Thoracic aorta (tissue), 2 donors: ENCODE results near the gene RSPO3. TPM values are rescaled to one million over a fixed set of nuclear protein-coding genes. Genes with fewer than 3 reads are reported as not detected.

Experiments
- ATAC-seq: fragments of 150-250 bp; one replicate; pipeline ENCODE4 v1.8.0; 2017; ENCODE audit warnings: low read depth; ENCODE audit not compliant: insufficient number of reproducible peaks, low FRiP score
- DNase-seq: peaks from one replicate; pipeline ENCODE4 v3.0.0-alpha.2; 2020; ENCODE audit warnings: low spot score
- H3K27ac ChIP-seq, 2 donors: fragments of 200-600 bp; sonication (generic); 1 replicate in 1 of 2; 2 replicates in 1 of 2; pipeline ENCODE4 v1.5.1; 2016; ENCODE audit warnings: mild to moderate bottlenecking in 2 of 2, moderate library complexity in 2 of 2
- H3K27me3 ChIP-seq: fragments of 200-600 bp; sonication (generic); replicated peaks from 2 replicates; pipeline ENCODE4 v1.6.0; 2016; ENCODE audit warnings: mild to moderate bottlenecking; ENCODE audit not compliant: insufficient read depth
- H3K36me3 ChIP-seq: fragments of 200-600 bp; sonication (generic); one replicate; pipeline ENCODE4 v1.5.1; 2016
- H3K4me1 ChIP-seq, 2 donors: fragments of 200-600 bp; sonication (generic); 1 replicate in 1 of 2; 2 replicates in 1 of 2; pipeline versions ENCODE4 v1.5.1 to v1.6.0; 2016; ENCODE audit warnings: low read depth in 2 of 2, mild to moderate bottlenecking in 1 of 2; ENCODE audit not compliant: control insufficient read depth in 1 of 2
- H3K4me3 ChIP-seq: fragments of 200-600 bp; sonication (generic); 2 replicates; pipeline ENCODE4 v1.5.1; 2016; ENCODE audit warnings: mild to moderate bottlenecking
- H3K9me3 ChIP-seq: fragments of 200-600 bp; sonication (generic); 2 replicates; pipeline ENCODE4 v1.5.1; 2016
- total RNA-seq, 2 donors: library from RNA; depleted of rRNA; stranded (reverse); fragments of >200 nt; gene quantifications; one replicate each; pipeline versions ENCODE4 v1.1.0 to v1.2.3, GENCODE V29; 2016
- TF ChIP-seq, protein P1 (sequence below): fragments of 200-600 bp; sonication (generic); IDR thresholded peaks from one replicate; pipeline ENCODE4 v1.5.1; 2019; ENCODE audit warnings: antibody characterized with exemption

RSPO3 gene
- total RNA-seq, 2 donors from 2014 or later, result 1.1 to 2.3 TPM

- Histone ChIP-seq H3K36me3 (no peaks in the 10 kb centered on the region), H3K4me1 (no peaks in the 10 kb centered on the region), H3K4me3 (no peak overlapping the region), H3K9me3 (no peaks in the 10 kb centered on the region), H3K27ac (no peak overlapping the region), H3K27me3 (no peaks in the 10 kb centered on the region)
- TF ChIP-seq, protein P1, sequence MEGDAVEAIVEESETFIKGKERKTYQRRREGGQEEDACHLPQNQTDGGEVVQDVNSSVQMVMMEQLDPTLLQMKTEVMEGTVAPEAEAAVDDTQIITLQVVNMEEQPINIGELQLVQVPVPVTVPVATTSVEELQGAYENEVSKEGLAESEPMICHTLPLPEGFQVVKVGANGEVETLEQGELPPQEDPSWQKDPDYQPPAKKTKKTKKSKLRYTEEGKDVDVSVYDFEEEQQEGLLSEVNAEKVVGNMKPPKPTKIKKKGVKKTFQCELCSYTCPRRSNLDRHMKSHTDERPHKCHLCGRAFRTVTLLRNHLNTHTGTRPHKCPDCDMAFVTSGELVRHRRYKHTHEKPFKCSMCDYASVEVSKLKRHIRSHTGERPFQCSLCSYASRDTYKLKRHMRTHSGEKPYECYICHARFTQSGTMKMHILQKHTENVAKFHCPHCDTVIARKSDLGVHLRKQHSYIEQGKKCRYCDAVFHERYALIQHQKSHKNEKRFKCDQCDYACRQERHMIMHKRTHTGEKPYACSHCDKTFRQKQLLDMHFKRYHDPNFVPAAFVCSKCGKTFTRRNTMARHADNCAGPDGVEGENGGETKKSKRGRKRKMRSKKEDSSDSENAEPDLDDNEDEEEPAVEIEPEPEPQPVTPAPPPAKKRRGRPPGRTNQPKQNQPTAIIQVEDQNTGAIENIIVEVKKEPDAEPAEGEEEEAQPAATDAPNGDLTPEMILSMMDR, result no peak
- no peak for ATAC-seq
- DNase-seq, result peak; percentile 3
These were observed 68.4 kb downstream of the RSPO3 start for GRCh38 chr6:127186889-127187288.

DNA sequence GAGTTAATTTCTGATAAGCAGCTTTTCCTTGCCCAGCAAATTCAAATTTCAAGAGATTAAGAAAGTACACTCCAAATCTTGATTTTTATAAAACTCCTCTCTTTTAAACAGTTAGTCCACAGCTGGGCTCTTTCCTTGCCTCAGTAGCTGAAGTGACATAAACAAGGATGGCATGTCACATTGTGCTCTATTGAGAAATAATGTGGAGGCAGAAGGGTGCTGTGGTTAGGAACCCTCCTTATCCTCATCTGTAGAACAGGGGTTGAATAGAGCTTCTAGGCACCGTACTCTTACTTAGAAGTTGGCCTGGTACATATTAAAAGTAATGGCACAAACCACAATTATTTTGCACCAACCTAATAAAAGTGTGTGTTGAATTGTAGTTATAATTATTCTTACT, 70.3 kb downstream of the RSPO3 start:
- TF ChIP-seq, protein P1, result no peak
- Histone ChIP-seq H3K4me1 (no peaks in the 10 kb centered on the region), H3K36me3 (no peaks in the 10 kb centered on the region), H3K27me3 (no peaks in the 10 kb centered on the region), H3K9me3 (no peaks in the 10 kb centered on the region), H3K4me3 (no peak overlapping the region), H3K27ac (no peak overlapping the region)
- ATAC-seq (no peak), DNase-seq (no peak)

DNA sequence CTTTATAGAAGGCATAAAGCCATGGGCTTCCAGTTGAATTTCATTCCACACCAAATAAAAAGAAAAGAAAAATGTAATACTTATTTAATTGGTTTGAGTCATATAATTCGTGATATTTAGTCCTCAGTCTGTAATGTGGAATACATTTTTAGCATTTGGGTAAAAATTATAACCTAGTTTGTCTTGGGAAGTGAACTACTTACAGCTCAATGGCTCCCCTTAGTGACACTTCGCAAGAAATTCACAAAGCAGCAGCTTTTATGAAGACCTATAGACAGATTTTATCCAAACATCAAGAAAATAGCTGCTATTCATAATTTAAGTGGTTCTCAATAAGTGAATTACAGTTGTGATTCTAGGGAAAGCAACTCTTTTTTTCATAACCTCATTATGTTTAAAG, 72.1 kb downstream of the RSPO3 start:
- H3K27me3 ChIP-seq, result no peaks in the 10 kb centered on the region
- ATAC-seq (no peak), DNase-seq (no peak)
- H3K4me1 ChIP-seq, result no peaks in the 10 kb centered on the region
- H3K9me3 ChIP-seq, result no peaks in the 10 kb centered on the region
- no peak overlapping the region for H3K4me3 ChIP-seq
- no peak overlapping the region for H3K27ac ChIP-seq
- TF ChIP-seq, protein P1, result no peak
- H3K36me3 ChIP-seq, result no peaks in the 10 kb centered on the region

DNA sequence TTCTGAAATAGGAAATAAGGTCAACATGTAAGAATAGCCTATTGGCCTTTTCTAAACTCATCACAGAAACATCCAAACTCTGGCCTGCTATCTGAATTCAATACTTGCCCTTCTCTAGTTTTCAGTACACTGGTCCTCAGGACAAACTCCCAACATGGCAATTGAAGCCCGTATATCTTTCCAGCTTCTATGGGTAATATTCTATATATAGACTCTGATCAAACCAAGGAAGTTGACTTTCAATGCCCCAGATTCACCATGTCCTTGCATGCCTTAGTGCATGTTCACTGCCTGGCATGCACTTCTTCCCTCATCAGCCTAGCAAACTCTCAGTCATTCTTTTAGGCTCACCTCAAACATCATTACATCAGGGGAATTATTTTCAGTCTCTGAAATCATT, 73.2 kb downstream of the RSPO3 start:
- TF ChIP-seq, protein P1, result no peak
- Histone ChIP-seq H3K36me3 (no peaks in the 10 kb centered on the region), H3K27ac (no peak overlapping the region), H3K4me1 (no peaks in the 10 kb centered on the region), H3K9me3 (no peaks in the 10 kb centered on the region), H3K4me3 (no peak overlapping the region), H3K27me3 (no peaks in the 10 kb centered on the region)
- ATAC-seq (no peak), DNase-seq (no peak)

DNA sequence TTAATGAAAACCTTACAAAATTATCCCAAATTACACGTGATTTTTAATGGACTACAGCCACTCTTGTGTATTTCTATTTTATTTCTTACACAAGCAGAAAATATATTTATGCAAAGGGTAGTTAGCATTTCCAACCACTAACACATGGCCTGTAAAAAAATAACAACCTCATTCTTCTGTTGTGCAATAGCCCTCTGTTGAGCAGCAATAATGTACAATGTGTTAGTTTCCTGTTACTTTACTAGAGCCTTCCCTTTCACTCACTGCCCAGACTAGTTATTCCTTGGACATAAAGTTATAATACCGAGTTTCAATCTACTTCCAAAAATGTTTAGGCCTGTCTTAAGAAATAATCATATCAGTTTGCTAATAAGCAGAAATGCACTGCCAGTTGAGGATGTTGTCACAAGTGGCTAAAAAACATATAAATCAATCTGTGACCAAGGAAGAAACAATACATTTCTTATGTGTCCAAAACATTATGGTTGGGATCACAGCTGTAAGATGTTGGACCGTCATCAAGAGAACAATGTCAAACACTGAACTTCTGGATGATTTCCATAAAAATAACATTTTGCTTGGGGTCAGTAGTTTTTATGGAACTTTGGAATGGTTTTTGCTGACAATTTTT, 74.6 kb downstream of the RSPO3 start:
- Histone ChIP-seq H3K27ac (no peak overlapping the region), H3K4me1 (no peaks in the 10 kb centered on the region), H3K36me3 (no peaks in the 10 kb centered on the region), H3K4me3 (no peak overlapping the region), H3K9me3 (no peaks in the 10 kb centered on the region), H3K27me3 (no peaks in the 10 kb centered on the region)
- TF ChIP-seq, protein P1, result no peak
- ATAC-seq (no peak), DNase-seq (no peak)
